Endothelial cell of umbilical vein (primary cell): ENCODE measurements around the gene MAP1S. TPM values are rescaled to one million over a fixed set of nuclear protein-coding genes. Genes with fewer than 3 reads are reported as not detected.

Experiments used
- BruUV-seq: library from RNA; stranded (reverse); fragments of 400-500 nt; replicated peaks from 2 replicates; lab custom pipeline; 2021; lab: Mats Ljungman, UMichigan
- CTCF ChIA-PET: fragments of 300-600, 350-600 bp; sonication (Branson Sonifier 250); formaldehyde crosslinking; loops from one replicate; lab custom pipeline; 2021; ENCODE audit warnings: antibody characterized with exemption, inconsistent platforms; lab: Charles Lee
- POLR2A ChIA-PET: fragments of 300-600, 350-600 bp; sonication (Branson Sonifier 250); formaldehyde crosslinking; loops from one replicate; lab custom pipeline; 2021; ENCODE audit warnings: antibody characterized with exemption, inconsistent platforms; lab: Charles Lee
- DNase-seq: peaks from one replicate; pipeline ENCODE4 v3.0.0-alpha.2; 2011; ENCODE audit warnings: low read depth, low spot score
- FAIRE-seq: peaks from 2 replicates; lab custom pipeline; 2011; peaks lifted over from hg19 to GRCh38; lab: Jason Lieb, UNC
- H2AFZ ChIP-seq: 2 replicates; pipeline ENCODE4 v1.6.0; 2012; ENCODE audit warnings: low read depth, low read length, control low read depth, inconsistent platforms
- H3K27ac ChIP-seq: 2 replicates; pipeline ENCODE4 v1.5.1; 2011; ENCODE audit warnings: low read depth, mild to moderate bottlenecking, control low read depth, low read length, moderate library complexity; ENCODE audit not compliant: insufficient read depth
- H3K27me3 ChIP-seq, 2 experiments: 2 replicates each; pipeline versions ENCODE4 v1.6.0 to v1.6.1; 2011; ENCODE audit warnings: low read length in 2 of 2, mixed read lengths in 1 of 2; ENCODE audit not compliant: control insufficient read depth in 2 of 2, insufficient read depth in 2 of 2
- H3K36me3 ChIP-seq, 2 experiments: 2 replicates in 1 of 2; 3 replicates in 1 of 2; pipeline ENCODE4 v1.5.1; 2011; ENCODE audit warnings: low read length in 2 of 2, mild to moderate bottlenecking in 1 of 2, moderate library complexity in 1 of 2; ENCODE audit not compliant: control insufficient read depth in 2 of 2, insufficient read depth in 2 of 2; ENCODE audit errors: extremely low read depth in 1 of 2
- H3K4me1 ChIP-seq: 3 replicates; pipeline ENCODE4 v1.5.1; 2011; ENCODE audit warnings: mild to moderate bottlenecking, low read length; ENCODE audit not compliant: control insufficient read depth, insufficient read depth; ENCODE audit errors: extremely low read depth
- H3K4me2 ChIP-seq: 2 replicates; pipeline ENCODE4 v1.6.1; 2011; ENCODE audit warnings: low read length, control low read depth, mixed read lengths; ENCODE audit not compliant: insufficient read depth
- H3K4me3 ChIP-seq, 3 experiments: fragments of 200-600 bp in 1 of 3; sonication (generic), shearing (Covaris generic) in 1 of 3; replicated peaks in 1 of 3; 2 replicates each; pipeline ENCODE4 v1.5.1; 2011 to 2016; ENCODE audit warnings: control low read depth in 3 of 3, low read length in 3 of 3, mild to moderate bottlenecking in 2 of 3, inconsistent platforms in 1 of 3, low read depth in 1 of 3, moderate library complexity in 1 of 3; ENCODE audit not compliant: insufficient read depth in 1 of 3
- H3K79me2 ChIP-seq: 2 replicates; pipeline ENCODE4 v1.6.0; 2012; ENCODE audit warnings: low read length, inconsistent platforms; ENCODE audit not compliant: control insufficient read depth, insufficient read depth
- H3K9ac ChIP-seq: replicated peaks from 2 replicates; pipeline ENCODE3; 2011; ENCODE audit warnings: low read length, control low read depth; ENCODE audit not compliant: insufficient read depth; ENCODE audit errors: extremely low read depth
- H3K9me1 ChIP-seq: replicated peaks from 3 replicates; pipeline ENCODE4 v1.6.0; 2011; ENCODE audit warnings: mild to moderate bottlenecking, low read length; ENCODE audit not compliant: control insufficient read depth, insufficient read depth; ENCODE audit errors: extremely low read depth
- H3K9me3 ChIP-seq: replicated peaks from 2 replicates; pipeline ENCODE4 v1.5.1; 2012; ENCODE audit warnings: low read length, inconsistent platforms; ENCODE audit not compliant: control insufficient read depth, insufficient read depth
- H4K20me1 ChIP-seq: replicated peaks from 2 replicates; pipeline ENCODE3; 2011; ENCODE audit warnings: mild to moderate bottlenecking, low read length; ENCODE audit not compliant: control insufficient read depth, insufficient read depth; ENCODE audit errors: extremely low read depth
- CTCF ChIP-seq, 2 donors: IDR thresholded peaks; 1 replicate in 1 of 2; 2 replicates in 1 of 2; pipeline ENCODE4 v1.5.1; 2011; ENCODE audit warnings: low read length in 2 of 2, mild to moderate bottlenecking in 2 of 2, moderate library complexity in 2 of 2, control low read depth in 1 of 2, inconsistent platforms in 1 of 2, low read depth in 1 of 2; ENCODE audit not compliant: insufficient read depth in 1 of 2; ENCODE audit errors: extremely low read depth in 1 of 2
- EZH2 ChIP-seq: IDR thresholded peaks from 2 replicates; pipeline ENCODE4 v1.6.1; 2012; ENCODE audit warnings: borderline replicate concordance, low read depth, mild to moderate bottlenecking, moderate library complexity, low read length, inconsistent platforms; ENCODE audit not compliant: severe bottlenecking
- FOS ChIP-seq: IDR thresholded peaks from 2 replicates; pipeline ENCODE4 v1.6.1; 2011; ENCODE audit warnings: mild to moderate bottlenecking, low read length, moderate library complexity, borderline replicate concordance; ENCODE audit not compliant: insufficient read depth
- GATA2 ChIP-seq: IDR thresholded peaks from 2 replicates; pipeline ENCODE4 v1.7.0; 2011; ENCODE audit warnings: low read depth, mild to moderate bottlenecking, moderate library complexity, mixed read lengths, low read length; ENCODE audit not compliant: insufficient read length, insufficient read depth
- JUN ChIP-seq: IDR thresholded peaks from 2 replicates; pipeline ENCODE4 v1.6.1; 2011; ENCODE audit warnings: borderline replicate concordance, low read depth; ENCODE audit not compliant: insufficient read length, insufficient read depth
- MAX ChIP-seq: IDR thresholded peaks from 2 replicates; pipeline ENCODE4 v1.6.1; 2011; ENCODE audit not compliant: insufficient read depth, insufficient read length
- MYC ChIP-seq: IDR thresholded peaks from one replicate; pipeline ENCODE4 v1.6.1; 2011; ENCODE audit warnings: mild to moderate bottlenecking, low read depth, low read length
- POLR2A ChIP-seq: IDR thresholded peaks from 2 replicates; pipeline ENCODE4 v1.6.1; 2012; ENCODE audit warnings: low read depth, mild to moderate bottlenecking, control low read depth, low read length
- POLR2AphosphoS5 ChIP-seq: IDR thresholded peaks from 2 replicates; pipeline ENCODE4 v1.6.1; 2012; ENCODE audit warnings: low read depth, mild to moderate bottlenecking, control low read depth, low read length, moderate library complexity; ENCODE audit not compliant: insufficient read depth
- dilution Hi-C: fragments of 300-500 bp; cut with MboI; formaldehyde crosslinking; loops from one replicate; pipeline ENCODE4 v1.15.0; 2019; ENCODE audit warnings: low sequenced_read_pairs; ENCODE audit not compliant: extremely low pct_ligation_motif_present
- intact Hi-C: fragments of 100-400 bp; cut with micrococcal nuclease; formaldehyde crosslinking; loops from one replicate; pipeline ENCODE4 v1.10.0; 2022
- polyA plus RNA-seq, 4 experiments: library from polyadenylated mRNA; depleted of rRNA in 3 of 4; stranded (reverse) in 3 of 4; unstranded in 1 of 4; fragments of >200 nt; gene quantifications; 2 replicates each; pipeline versions ENCODE4 v1.2.1 to v1.2.3, GENCODE V29; 2011 to 2012; ENCODE audit warnings: missing spikeins in 1 of 4
- total RNA-seq: library from RNA; stranded (reverse); gene quantifications from 2 replicates; pipeline ENCODE4 v1.2.3, GENCODE V29; 2021

MAP1S gene
- total and polyA plus RNA-seq, 2 donors (not counting 3 experiments of a cell fraction or from before 2014, with no cell fraction given), result 94.8 to 143 TPM

- BruUV-seq, result no TSS peak
- CTCF ChIA-PET, result interaction anchor here (0.7 to 0.8 kb wide), 2 partner anchors 84 to 449 kb away, joined by 3 read pairs; no protein-coding TSS in a partner anchor
- dilution Hi-C loops, result no loop called here
These were observed 37.0 kb upstream of the MAP1S start for GRCh38 chr19:17682273-17682672.

More at GRCh38 chr19:17682273-17682672, 37.0 kb upstream of the MAP1S start:
- intact Hi-C loops, result no loop called here
- TF ChIP-seq JUN, result no peak
- no peak for TF ChIP-seq MAX
- no peak for TF ChIP-seq GATA2
- TF ChIP-seq CTCF (IDR thresholded peaks at IDR 0.05; ENCODE audit: extremely low read depth in 1 of 2, insufficient read depth in 1 of 2, low read depth in 1 of 2, low read length in 2 of 2), result no peak
- no peak for TF ChIP-seq POLR2AphosphoS5
- no peak for TF ChIP-seq EZH2
- no peak for TF ChIP-seq POLR2A
- no peak for TF ChIP-seq FOS
- TF ChIP-seq MYC, result no peak
- Histone ChIP-seq H3K4me2 (no peak overlapping the region), H3K9me3 (no peaks in the 10 kb centered on the region), H3K9ac (no peak overlapping the region), H3K4me1 (peaks cover 24% of the 10 kb centered on the region), H3K79me2 (no peaks in the 10 kb centered on the region), H3K27ac (no peak overlapping the region), H3K4me3 (no peak overlapping the region), H4K20me1 (no peaks in the 10 kb centered on the region), H3K36me3 (no peaks in the 10 kb centered on the region), H2AFZ (no peak overlapping the region), H3K9me1 (no peaks in the 10 kb centered on the region), H3K27me3 (peaks cover 5 to 6% of the 10 kb centered on the region in 2 experiments)
- POLR2A ChIA-PET, result no interaction called here
- no peak for DNase-seq
- FAIRE-seq, result no peak
